HCT116 (cell line): ENCODE results near the gene EIF2B5. TPM values are rescaled to one million over a fixed set of nuclear protein-coding genes. Genes with fewer than 3 reads are reported as not detected.
A peak's percentile ranks its signal among the peaks of the same experiment; 100 is the strongest.

Experiments
- ATAC-seq: fragments of 200-7000 bp; cut with Tn5 transposase; 2 replicates; pipeline ENCODE4 v1.9.1; 2020; ENCODE audit warnings: mild to moderate bottlenecking, moderate library complexity
- BruUV-seq: library from RNA; stranded (reverse); fragments of 400-500 nt; replicated peaks from 2 replicates; lab custom pipeline; 2021; lab: Mats Ljungman, UMichigan
- CTCF ChIA-PET: fragments of 300-600 bp; sonication (Branson Sonifier 250); formaldehyde crosslinking; loops from one replicate; lab custom pipeline; 2021; ENCODE audit warnings: antibody characterized with exemption; lab: Charles Lee
- POLR2A ChIA-PET: fragments of 300-600, 350-600 bp; sonication (Branson Sonifier 250); formaldehyde crosslinking; loops from one replicate; lab custom pipeline; 2021; ENCODE audit warnings: antibody characterized with exemption; lab: Charles Lee
- RAD21 ChIA-PET, 2 experiments: fragments of 300-600 bp; sonication (Branson Sonifier 250); formaldehyde crosslinking; loops; one replicate each; lab custom pipeline; 2023; ENCODE audit warnings: low total read pairs in 2 of 2; ENCODE audit not compliant: uncharacterized antibody in 2 of 2, unreplicated experiment in 2 of 2, low non-redundant PET in 1 of 2; lab: Charles Lee
- DNase-seq: peaks from one replicate; pipeline ENCODE4 v3.0.0-alpha.2; 2010; ENCODE audit warnings: low read depth, low spot score
- H2AFZ ChIP-seq: fragments of 200-600 bp; shearing (Covaris generic), sonication (generic); 2 replicates; pipeline ENCODE4 v1.6.1; 2017; ENCODE audit warnings: low read depth, mixed run types, mixed read lengths, antibody characterized with exemption, low read length; ENCODE audit not compliant: poor library complexity, severe bottlenecking
- H3K27ac ChIP-seq: 2 replicates; pipeline ENCODE4 v1.5.1; 2012; ENCODE audit warnings: low read depth, low read length
- H3K27me3 ChIP-seq: fragments of 200-600 bp; sonication (generic); 2 replicates; pipeline ENCODE4 v1.6.1; 2016; ENCODE audit warnings: mixed run types, low read length, mixed read lengths; ENCODE audit not compliant: insufficient read depth
- H3K36me3 ChIP-seq, 2 experiments: fragments of 200-500 bp in 1 of 2; fragments of 200-600 bp in 1 of 2; sonication (Bioruptor generic) in 1 of 2; sonication (generic) in 1 of 2; 2 replicates each; pipeline versions ENCODE4 v1.5.1 to v1.6.1; 2014 to 2016; ENCODE audit warnings: low read length in 2 of 2, inconsistent platforms in 1 of 2, mixed read lengths in 1 of 2, mixed run types in 1 of 2; ENCODE audit not compliant: insufficient read depth in 2 of 2, control insufficient read depth in 1 of 2
- H3K4me1 ChIP-seq, 2 experiments: fragments of 200-600 bp in 1 of 2; sonication (generic) in 1 of 2; 2 replicates each; pipeline versions ENCODE4 v1.5.1 to v1.6.1; 2012 to 2017; ENCODE audit warnings: low read length in 2 of 2, inconsistent platforms in 1 of 2, mild to moderate bottlenecking in 1 of 2, mixed read lengths in 1 of 2, mixed run types in 1 of 2, moderate library complexity in 1 of 2; ENCODE audit not compliant: insufficient read depth in 2 of 2, control insufficient read depth in 1 of 2
- H3K4me2 ChIP-seq: fragments of 200-600 bp; sonication (generic); 2 replicates; pipeline ENCODE4 v1.6.1; 2017; ENCODE audit warnings: mixed run types, low read length, mixed read lengths
- H3K4me3 ChIP-seq, 2 experiments: fragments of 200-600 bp in 1 of 2; sonication (generic) in 1 of 2; replicated peaks in 1 of 2; 2 replicates each; pipeline ENCODE4 v1.5.1; 2011 to 2016; ENCODE audit warnings: low read length in 2 of 2, control low read depth in 1 of 2, low read depth in 1 of 2, mild to moderate bottlenecking in 1 of 2, mixed read lengths in 1 of 2, mixed run types in 1 of 2
- H3K79me2 ChIP-seq: fragments of 200-600 bp; sonication (generic); 2 replicates; pipeline ENCODE4 v1.6.1; 2017; ENCODE audit warnings: mild to moderate bottlenecking, mixed run types, low read length, moderate library complexity, mixed read lengths; ENCODE audit not compliant: insufficient read depth
- H3K9ac ChIP-seq: fragments of 200-600 bp; sonication (generic); 2 replicates; pipeline ENCODE4 v1.6.1; 2016; ENCODE audit warnings: low read length, mixed read lengths
- H3K9me2 ChIP-seq: fragments of 200-600 bp; sonication (generic), shearing (Covaris generic); 2 replicates; pipeline ENCODE4 v1.6.1; 2017; ENCODE audit warnings: mixed run types, mild to moderate bottlenecking, moderate library complexity; ENCODE audit not compliant: insufficient read depth
- H3K9me3 ChIP-seq, 2 experiments: fragments of 200-500 bp in 1 of 2; fragments of 200-600 bp in 1 of 2; sonication (Bioruptor generic) in 1 of 2; sonication (generic) in 1 of 2; 2 replicates each; pipeline ENCODE4 v1.6.1; 2014 to 2017; ENCODE audit warnings: low read length in 2 of 2, mixed read lengths in 2 of 2, inconsistent platforms in 1 of 2, low read depth in 1 of 2, mild to moderate bottlenecking in 1 of 2, mixed run types in 1 of 2, moderate library complexity in 1 of 2; ENCODE audit not compliant: control insufficient read depth in 1 of 2, insufficient read depth in 1 of 2
- H4K20me1 ChIP-seq: fragments of 200-600 bp; sonication (generic), shearing (Covaris generic); 2 replicates; pipeline ENCODE4 v1.6.1; 2017; ENCODE audit warnings: mixed run types, mild to moderate bottlenecking, moderate library complexity; ENCODE audit not compliant: insufficient read depth
- CEBPB ChIP-seq: IDR thresholded peaks from 2 replicates; pipeline ENCODE4 v1.6.1; 2012; ENCODE audit warnings: low read depth
- CTCF ChIP-seq, 3 experiments: fragments of 200-600 bp in 1 of 3; sonication (generic) in 1 of 3; IDR thresholded peaks in 2 of 3; conservative IDR thresholded peaks in 1 of 3; 2 replicates each; pipeline ENCODE4 v1.5.1; 2012 to 2017; ENCODE audit warnings: low read depth in 2 of 3, low read length in 2 of 3, antibody characterized with exemption in 1 of 3, borderline replicate concordance in 1 of 3, control low read depth in 1 of 3, mild to moderate bottlenecking in 1 of 3, mixed read lengths in 1 of 3, mixed run types in 1 of 3, moderate library complexity in 1 of 3; ENCODE audit not compliant: insufficient read depth in 1 of 3
- ELF1 ChIP-seq: IDR thresholded peaks from 2 replicates; pipeline ENCODE4 v1.6.1; 2012; ENCODE audit warnings: low read depth, borderline replicate concordance
- EZH2 ChIP-seq: fragments of 200-600 bp; sonication (generic); IDR thresholded peaks from 2 replicates; pipeline ENCODE4 v1.6.1; 2017; ENCODE audit warnings: antibody characterized with exemption, mixed run types
- JUND ChIP-seq: IDR thresholded peaks from 2 replicates; pipeline ENCODE4 v1.6.1; 2012
- POLR2A ChIP-seq: IDR thresholded peaks from 2 replicates; pipeline ENCODE4 v1.7.0; 2011; ENCODE audit warnings: borderline replicate concordance; ENCODE audit not compliant: insufficient read depth, insufficient read length; ENCODE audit errors: extremely low read depth
- POLR2AphosphoS5 ChIP-seq: IDR thresholded peaks from 2 replicates; pipeline ENCODE4 v1.6.1; 2011; ENCODE audit warnings: mild to moderate bottlenecking, low read depth, low read length, moderate library complexity
- REST ChIP-seq: IDR thresholded peaks from 2 replicates; pipeline ENCODE4 v1.6.1; 2012; ENCODE audit warnings: low read depth
- YY1 ChIP-seq: IDR thresholded peaks from 2 replicates; pipeline ENCODE4 v1.6.1; 2011; ENCODE audit warnings: low read length, low read depth, moderate library complexity, mild to moderate bottlenecking; ENCODE audit not compliant: insufficient replicate concordance; ENCODE audit errors: extremely low read depth
- ZFX ChIP-seq: fragments of 450-650 bp; IDR thresholded peaks from 2 replicates; pipeline ENCODE4 v1.6.1; 2017
- intact Hi-C: fragments of 100-400 bp; cut with micrococcal nuclease; formaldehyde crosslinking; loops from 2 replicates; pipeline ENCODE4 v1.10.0; 2022
- total RNA-seq: library from RNA; stranded (reverse); gene quantifications from one replicate; pipeline ENCODE4 v1.2.1, GENCODE V29; 2021; ENCODE audit not compliant: unreplicated experiment

The EIF2B5 gene
- total RNA-seq, 1 experiment from 2014 or later, result 50.3 TPM

- intact Hi-C loops, result no loop called here
- Histone ChIP-seq H3K27ac (peak within 1 kb of the TSS; percentile 88), H2AFZ (no peak within 1 kb of the TSS), H4K20me1 (no peaks in the 10 kb centered on the region), H3K27me3 (no peaks in the 10 kb centered on the region), H3K4me1 (peaks cover 6 to 20% of the 10 kb centered on the region in 2 experiments), H3K36me3 (peaks cover 53 to 63% of the 10 kb centered on the region in 2 experiments), H3K4me2 (peak within 1 kb of the TSS; percentile 96), H3K9ac (peak within 1 kb of the TSS; percentile 91), H3K79me2 (peaks cover 48% of the 10 kb centered on the region), H3K9me2 (no peaks in the 10 kb centered on the region), H3K4me3 (peak within 1 kb of the TSS; percentile 98 to 100), H3K9me3 (no peaks in the 10 kb centered on the region)
- peak; percentile 37; the same call in 1 of the 2 replicates for TF ChIP-seq ZFX
- TF ChIP-seq ELF1, result no peak
- no peak for TF ChIP-seq REST
- TF ChIP-seq POLR2A, result no peak
- TF ChIP-seq CTCF (IDR thresholded peaks at IDR 0.05 in 2 of 3, conservative IDR thresholded peaks at IDR 0.05 in 1 of 3; ENCODE audit: borderline replicate concordance in 1 of 3, insufficient read depth in 1 of 3, low read depth in 2 of 3, low read length in 2 of 3), result no peak
- no peak for TF ChIP-seq EZH2
- peak; percentile 88 for TF ChIP-seq POLR2AphosphoS5
- TF ChIP-seq CEBPB, result no peak
- peak; percentile 95 for TF ChIP-seq YY1
- TF ChIP-seq JUND, result no peak
- ATAC-seq (peak; percentile 41), DNase-seq (no peak)
- no TSS peak for BruUV-seq
- ChIA-PET CTCF (interaction anchor here (1.6 kb wide), 2 partner anchors 10 to 41 kb away, joined by 5 to 6 read pairs; no protein-coding TSS in a partner anchor), POLR2A (interaction anchor here (0.9 to 1.6 kb wide), 3 partner anchors 10 to 40 kb away, joined by 3 to 12 read pairs (median 4); partner anchors contain the start of gene AP2M1), RAD21 (interaction anchor here in 1 of 2 experiments (0.6 kb wide), 1 partner anchor 100 kb away, joined by 3 read pairs; no protein-coding TSS in a partner anchor)
Measured at GRCh38 chr3:184186184-184186901, 51.2 kb downstream of the EIF2B5 start, which contains the start of gene ABCF3. ABCF3 (plus strand) TSS chr3:184186199; CDS start chr3:184186208, 9 bp downstream.
